Endothelial cell of umbilical vein (primary cell): ENCODE data around the gene BAG5. TPM values are rescaled to one million over a fixed set of nuclear protein-coding genes. Genes with fewer than 3 reads are reported as not detected.

Experiments
- BruUV-seq: library from RNA; stranded (reverse); fragments of 400-500 nt; replicated peaks from 2 replicates; lab custom pipeline; 2021; lab: Mats Ljungman, UMichigan
- CTCF ChIA-PET: fragments of 300-600, 350-600 bp; sonication (Branson Sonifier 250); formaldehyde crosslinking; loops from one replicate; lab custom pipeline; 2021; ENCODE audit warnings: antibody characterized with exemption, inconsistent platforms; lab: Charles Lee
- POLR2A ChIA-PET: fragments of 300-600, 350-600 bp; sonication (Branson Sonifier 250); formaldehyde crosslinking; loops from one replicate; lab custom pipeline; 2021; ENCODE audit warnings: antibody characterized with exemption, inconsistent platforms; lab: Charles Lee
- DNase-seq: peaks from one replicate; pipeline ENCODE4 v3.0.0-alpha.2; 2011; ENCODE audit warnings: low read depth, low spot score
- FAIRE-seq: peaks from 2 replicates; lab custom pipeline; 2011; peaks lifted over from hg19 to GRCh38; lab: Jason Lieb, UNC
- H2AFZ ChIP-seq: 2 replicates; pipeline ENCODE4 v1.6.0; 2012; ENCODE audit warnings: low read depth, low read length, control low read depth, inconsistent platforms
- H3K27ac ChIP-seq: 2 replicates; pipeline ENCODE4 v1.5.1; 2011; ENCODE audit warnings: low read depth, mild to moderate bottlenecking, control low read depth, low read length, moderate library complexity; ENCODE audit not compliant: insufficient read depth
- H3K27me3 ChIP-seq, 2 experiments: 2 replicates each; pipeline versions ENCODE4 v1.6.0 to v1.6.1; 2011; ENCODE audit warnings: low read length in 2 of 2, mixed read lengths in 1 of 2; ENCODE audit not compliant: control insufficient read depth in 2 of 2, insufficient read depth in 2 of 2
- H3K36me3 ChIP-seq, 2 experiments: 2 replicates in 1 of 2; 3 replicates in 1 of 2; pipeline ENCODE4 v1.5.1; 2011; ENCODE audit warnings: low read length in 2 of 2, mild to moderate bottlenecking in 1 of 2, moderate library complexity in 1 of 2; ENCODE audit not compliant: control insufficient read depth in 2 of 2, insufficient read depth in 2 of 2; ENCODE audit errors: extremely low read depth in 1 of 2
- H3K4me1 ChIP-seq: 3 replicates; pipeline ENCODE4 v1.5.1; 2011; ENCODE audit warnings: mild to moderate bottlenecking, low read length; ENCODE audit not compliant: control insufficient read depth, insufficient read depth; ENCODE audit errors: extremely low read depth
- H3K4me2 ChIP-seq: 2 replicates; pipeline ENCODE4 v1.6.1; 2011; ENCODE audit warnings: low read length, control low read depth, mixed read lengths; ENCODE audit not compliant: insufficient read depth
- H3K4me3 ChIP-seq, 3 experiments: fragments of 200-600 bp in 1 of 3; sonication (generic), shearing (Covaris generic) in 1 of 3; replicated peaks in 1 of 3; 2 replicates each; pipeline ENCODE4 v1.5.1; 2011 to 2016; ENCODE audit warnings: control low read depth in 3 of 3, low read length in 3 of 3, mild to moderate bottlenecking in 2 of 3, inconsistent platforms in 1 of 3, low read depth in 1 of 3, moderate library complexity in 1 of 3; ENCODE audit not compliant: insufficient read depth in 1 of 3
- H3K79me2 ChIP-seq: 2 replicates; pipeline ENCODE4 v1.6.0; 2012; ENCODE audit warnings: low read length, inconsistent platforms; ENCODE audit not compliant: control insufficient read depth, insufficient read depth
- H3K9ac ChIP-seq: replicated peaks from 2 replicates; pipeline ENCODE3; 2011; ENCODE audit warnings: low read length, control low read depth; ENCODE audit not compliant: insufficient read depth; ENCODE audit errors: extremely low read depth
- H3K9me1 ChIP-seq: replicated peaks from 3 replicates; pipeline ENCODE4 v1.6.0; 2011; ENCODE audit warnings: mild to moderate bottlenecking, low read length; ENCODE audit not compliant: control insufficient read depth, insufficient read depth; ENCODE audit errors: extremely low read depth
- H3K9me3 ChIP-seq: replicated peaks from 2 replicates; pipeline ENCODE4 v1.5.1; 2012; ENCODE audit warnings: low read length, inconsistent platforms; ENCODE audit not compliant: control insufficient read depth, insufficient read depth
- H4K20me1 ChIP-seq: replicated peaks from 2 replicates; pipeline ENCODE3; 2011; ENCODE audit warnings: mild to moderate bottlenecking, low read length; ENCODE audit not compliant: control insufficient read depth, insufficient read depth; ENCODE audit errors: extremely low read depth
- JUN ChIP-seq: IDR thresholded peaks from 2 replicates; pipeline ENCODE4 v1.6.1; 2011; ENCODE audit warnings: borderline replicate concordance, low read depth; ENCODE audit not compliant: insufficient read length, insufficient read depth
- MYC ChIP-seq: IDR thresholded peaks from one replicate; pipeline ENCODE4 v1.6.1; 2011; ENCODE audit warnings: mild to moderate bottlenecking, low read depth, low read length
- POLR2A ChIP-seq: IDR thresholded peaks from 2 replicates; pipeline ENCODE4 v1.6.1; 2012; ENCODE audit warnings: low read depth, mild to moderate bottlenecking, control low read depth, low read length
- POLR2AphosphoS5 ChIP-seq: IDR thresholded peaks from 2 replicates; pipeline ENCODE4 v1.6.1; 2012; ENCODE audit warnings: low read depth, mild to moderate bottlenecking, control low read depth, low read length, moderate library complexity; ENCODE audit not compliant: insufficient read depth
- dilution Hi-C: fragments of 300-500 bp; cut with MboI; formaldehyde crosslinking; loops from one replicate; pipeline ENCODE4 v1.15.0; 2019; ENCODE audit warnings: low sequenced_read_pairs; ENCODE audit not compliant: extremely low pct_ligation_motif_present
- intact Hi-C: fragments of 100-400 bp; cut with micrococcal nuclease; formaldehyde crosslinking; loops from one replicate; pipeline ENCODE4 v1.10.0; 2022
- polyA plus RNA-seq, 4 experiments: library from polyadenylated mRNA; depleted of rRNA in 3 of 4; stranded (reverse) in 3 of 4; unstranded in 1 of 4; fragments of >200 nt; gene quantifications; 2 replicates each; pipeline versions ENCODE4 v1.2.1 to v1.2.3, GENCODE V29; 2011 to 2012; ENCODE audit warnings: missing spikeins in 1 of 4
- total RNA-seq: library from RNA; stranded (reverse); gene quantifications from 2 replicates; pipeline ENCODE4 v1.2.3, GENCODE V29; 2021
- TF ChIP-seq, protein P1 (sequence below): IDR thresholded peaks from 2 replicates; pipeline ENCODE4 v1.6.1; 2011; ENCODE audit not compliant: insufficient read depth, insufficient read length
- TF ChIP-seq, protein P2 (sequence below), 2 donors: IDR thresholded peaks; 1 replicate in 1 of 2; 2 replicates in 1 of 2; pipeline ENCODE4 v1.5.1; 2011; ENCODE audit warnings: low read length in 2 of 2, mild to moderate bottlenecking in 2 of 2, moderate library complexity in 2 of 2, control low read depth in 1 of 2, inconsistent platforms in 1 of 2, low read depth in 1 of 2; ENCODE audit not compliant: insufficient read depth in 1 of 2; ENCODE audit errors: extremely low read depth in 1 of 2

Gene BAG5
- total and polyA plus RNA-seq, 2 donors (not counting 3 experiments of a cell fraction or from before 2014, with no cell fraction given), result 6.3 to 32.5 TPM

DNA sequence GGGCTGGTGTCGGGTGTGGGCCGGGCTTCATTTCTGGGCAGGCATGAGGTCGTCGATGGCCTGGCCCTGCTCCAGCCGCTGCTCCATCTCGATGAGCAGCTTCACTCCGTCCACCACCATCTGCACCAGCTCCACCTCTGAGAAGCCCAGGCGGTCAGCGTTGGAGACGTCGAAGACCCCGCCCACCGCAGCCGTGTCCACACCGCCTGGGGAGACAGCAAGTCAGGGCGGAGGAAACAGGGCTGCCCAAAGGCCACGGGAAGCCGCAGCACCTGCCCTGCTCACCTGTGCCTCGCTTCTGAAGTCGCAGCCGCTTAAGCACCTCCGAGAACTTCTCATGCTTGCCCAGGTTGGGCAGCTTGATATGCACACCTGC is 42.6 kb downstream of the BAG5 start:
- no peaks in the 10 kb centered on the region for H3K79me2 ChIP-seq
- H3K4me2 ChIP-seq, result no peak overlapping the region
- DNase-seq, result no peak
- no peak overlapping the region for H3K27ac ChIP-seq
- no TSS peak for BruUV-seq
- H4K20me1 ChIP-seq, result no peaks in the 10 kb centered on the region
- TF ChIP-seq POLR2A (no peak), JUN (no peak), POLR2AphosphoS5 (no peak), MYC (no peak)
- TF ChIP-seq, protein P1, sequence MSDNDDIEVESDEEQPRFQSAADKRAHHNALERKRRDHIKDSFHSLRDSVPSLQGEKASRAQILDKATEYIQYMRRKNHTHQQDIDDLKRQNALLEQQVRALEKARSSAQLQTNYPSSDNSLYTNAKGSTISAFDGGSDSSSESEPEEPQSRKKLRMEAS, result no peak
- TF ChIP-seq, protein P2, sequence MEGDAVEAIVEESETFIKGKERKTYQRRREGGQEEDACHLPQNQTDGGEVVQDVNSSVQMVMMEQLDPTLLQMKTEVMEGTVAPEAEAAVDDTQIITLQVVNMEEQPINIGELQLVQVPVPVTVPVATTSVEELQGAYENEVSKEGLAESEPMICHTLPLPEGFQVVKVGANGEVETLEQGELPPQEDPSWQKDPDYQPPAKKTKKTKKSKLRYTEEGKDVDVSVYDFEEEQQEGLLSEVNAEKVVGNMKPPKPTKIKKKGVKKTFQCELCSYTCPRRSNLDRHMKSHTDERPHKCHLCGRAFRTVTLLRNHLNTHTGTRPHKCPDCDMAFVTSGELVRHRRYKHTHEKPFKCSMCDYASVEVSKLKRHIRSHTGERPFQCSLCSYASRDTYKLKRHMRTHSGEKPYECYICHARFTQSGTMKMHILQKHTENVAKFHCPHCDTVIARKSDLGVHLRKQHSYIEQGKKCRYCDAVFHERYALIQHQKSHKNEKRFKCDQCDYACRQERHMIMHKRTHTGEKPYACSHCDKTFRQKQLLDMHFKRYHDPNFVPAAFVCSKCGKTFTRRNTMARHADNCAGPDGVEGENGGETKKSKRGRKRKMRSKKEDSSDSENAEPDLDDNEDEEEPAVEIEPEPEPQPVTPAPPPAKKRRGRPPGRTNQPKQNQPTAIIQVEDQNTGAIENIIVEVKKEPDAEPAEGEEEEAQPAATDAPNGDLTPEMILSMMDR (IDR thresholded peaks at IDR 0.05; ENCODE audit: extremely low read depth in 1 of 2, insufficient read depth in 1 of 2, low read depth in 1 of 2, low read length in 2 of 2), result no peak
- intact Hi-C loops (no loop called here), dilution Hi-C loops (no loop called here)
- ChIA-PET CTCF (interaction anchor here (1.0 to 8.0 kb wide), 6 partner anchors 9 to 73 kb away, joined by 3 to 209 read pairs (median 22); partner anchors contain the start of gene TRMT61A), POLR2A (no interaction called here)
- no peak overlapping the region for H3K4me3 ChIP-seq
- H3K36me3 ChIP-seq, result no peaks in the 10 kb centered on the region
- H3K9me1 ChIP-seq, result no peaks in the 10 kb centered on the region
- no peak for FAIRE-seq
- H2AFZ ChIP-seq, result no peak overlapping the region
- no peaks in the 10 kb centered on the region for H3K9me3 ChIP-seq
- peaks cover 19 to 34% of the 10 kb centered on the region in 2 experiments for H3K27me3 ChIP-seq
- no peak overlapping the region for H3K9ac ChIP-seq
- H3K4me1 ChIP-seq, result peaks cover 14% of the 10 kb centered on the region
